Astrocyte of the cerebellum (primary cell): ENCODE data around the gene MAPK8.

Experiments
- DNase-seq: peaks from one replicate; pipeline ENCODE4 v3.0.0-alpha.2; 2011; ENCODE audit warnings: low read depth
- H3K4me3 ChIP-seq: 2 replicates; pipeline ENCODE4 v1.5.1; 2011; ENCODE audit warnings: mild to moderate bottlenecking, low read depth, low read length, moderate library complexity
- in situ Hi-C: cut with HindIII; loops from 2 replicates; pipeline ENCODE4 v1.10.0; 2017; ENCODE audit warnings: low sequenced_read_pairs
- TF ChIP-seq, protein P1 (sequence below): IDR thresholded peaks from 2 replicates; pipeline ENCODE4 v1.5.1; 2012; ENCODE audit warnings: low read length, low read depth, moderate library complexity, mild to moderate bottlenecking; ENCODE audit errors: missing control alignments

The MAPK8 gene

DNA sequence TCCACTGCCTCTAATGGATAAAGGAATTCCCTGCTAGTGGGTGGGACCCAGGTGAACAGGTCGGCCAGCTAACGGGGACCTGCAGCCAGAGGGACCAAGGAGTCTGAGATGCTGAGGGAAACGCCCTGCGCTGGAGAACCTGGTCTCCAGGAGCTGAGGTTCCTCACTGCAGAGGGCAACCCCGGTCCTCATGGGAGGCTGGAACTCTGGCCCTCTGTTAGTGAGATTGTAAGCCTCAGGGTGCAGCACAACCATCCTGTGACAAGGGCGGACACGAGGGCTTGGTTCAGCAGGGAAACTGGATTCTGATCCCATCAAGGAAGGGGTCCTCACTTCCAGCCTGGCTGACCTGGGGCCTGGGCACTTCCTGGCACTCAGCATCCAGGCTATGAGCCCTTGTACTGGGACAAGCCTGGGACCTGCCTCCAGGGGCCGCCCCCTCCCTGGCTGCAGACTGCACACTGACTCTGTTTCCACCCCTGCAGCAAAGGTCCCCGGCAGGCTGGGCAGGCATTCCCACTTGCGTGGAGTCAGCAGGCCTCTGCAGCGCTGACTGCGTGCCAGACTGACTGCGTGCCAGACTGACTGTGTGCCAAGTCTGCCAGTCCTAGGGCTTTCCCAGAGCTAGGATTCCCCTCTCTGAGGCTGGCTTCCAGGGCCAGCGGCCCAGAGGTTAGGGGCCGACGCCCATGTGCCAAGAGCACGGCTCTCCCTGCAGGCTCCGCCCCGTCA lies 143.2 kb downstream of the MAPK8 start:
- TF ChIP-seq, protein P1, sequence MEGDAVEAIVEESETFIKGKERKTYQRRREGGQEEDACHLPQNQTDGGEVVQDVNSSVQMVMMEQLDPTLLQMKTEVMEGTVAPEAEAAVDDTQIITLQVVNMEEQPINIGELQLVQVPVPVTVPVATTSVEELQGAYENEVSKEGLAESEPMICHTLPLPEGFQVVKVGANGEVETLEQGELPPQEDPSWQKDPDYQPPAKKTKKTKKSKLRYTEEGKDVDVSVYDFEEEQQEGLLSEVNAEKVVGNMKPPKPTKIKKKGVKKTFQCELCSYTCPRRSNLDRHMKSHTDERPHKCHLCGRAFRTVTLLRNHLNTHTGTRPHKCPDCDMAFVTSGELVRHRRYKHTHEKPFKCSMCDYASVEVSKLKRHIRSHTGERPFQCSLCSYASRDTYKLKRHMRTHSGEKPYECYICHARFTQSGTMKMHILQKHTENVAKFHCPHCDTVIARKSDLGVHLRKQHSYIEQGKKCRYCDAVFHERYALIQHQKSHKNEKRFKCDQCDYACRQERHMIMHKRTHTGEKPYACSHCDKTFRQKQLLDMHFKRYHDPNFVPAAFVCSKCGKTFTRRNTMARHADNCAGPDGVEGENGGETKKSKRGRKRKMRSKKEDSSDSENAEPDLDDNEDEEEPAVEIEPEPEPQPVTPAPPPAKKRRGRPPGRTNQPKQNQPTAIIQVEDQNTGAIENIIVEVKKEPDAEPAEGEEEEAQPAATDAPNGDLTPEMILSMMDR, result no peak
- H3K4me3 ChIP-seq, result no peak overlapping the region
- no peak for DNase-seq
- in situ Hi-C loops, result loop anchor here (10.0 kb wide), 1 partner anchor 85 kb away; no protein-coding TSS in a partner anchor

DNA sequence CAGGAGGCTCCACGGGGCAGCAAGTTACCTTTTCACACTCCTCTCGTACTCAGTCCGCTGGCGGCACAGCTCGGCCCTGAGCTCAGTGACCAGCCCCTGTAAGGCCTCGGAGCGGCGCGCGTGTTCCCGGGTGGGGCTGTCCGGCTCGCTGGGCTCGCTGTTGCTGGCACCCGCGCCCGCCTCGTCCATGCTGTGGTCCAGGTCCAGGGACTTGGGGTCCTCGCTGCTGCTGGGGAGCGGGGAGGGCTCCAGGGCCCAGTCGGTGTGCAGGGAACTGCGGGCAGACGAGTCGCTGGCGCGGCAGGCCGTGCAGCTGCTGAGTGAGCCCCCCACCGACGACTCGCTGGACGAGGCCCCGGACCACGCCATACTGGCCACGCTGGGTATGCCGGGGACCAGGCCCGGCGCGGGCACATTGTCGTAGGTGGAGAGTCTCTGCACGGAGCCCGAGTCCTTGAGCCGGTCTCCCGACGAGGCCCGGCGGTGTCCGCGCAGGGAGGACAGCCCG lies 143.8 kb downstream of the MAPK8 start:
- in situ Hi-C loops, result no loop called here
- TF ChIP-seq, protein P1, result no peak
- no peak overlapping the region for H3K4me3 ChIP-seq
- DNase-seq, result no peak

DNA sequence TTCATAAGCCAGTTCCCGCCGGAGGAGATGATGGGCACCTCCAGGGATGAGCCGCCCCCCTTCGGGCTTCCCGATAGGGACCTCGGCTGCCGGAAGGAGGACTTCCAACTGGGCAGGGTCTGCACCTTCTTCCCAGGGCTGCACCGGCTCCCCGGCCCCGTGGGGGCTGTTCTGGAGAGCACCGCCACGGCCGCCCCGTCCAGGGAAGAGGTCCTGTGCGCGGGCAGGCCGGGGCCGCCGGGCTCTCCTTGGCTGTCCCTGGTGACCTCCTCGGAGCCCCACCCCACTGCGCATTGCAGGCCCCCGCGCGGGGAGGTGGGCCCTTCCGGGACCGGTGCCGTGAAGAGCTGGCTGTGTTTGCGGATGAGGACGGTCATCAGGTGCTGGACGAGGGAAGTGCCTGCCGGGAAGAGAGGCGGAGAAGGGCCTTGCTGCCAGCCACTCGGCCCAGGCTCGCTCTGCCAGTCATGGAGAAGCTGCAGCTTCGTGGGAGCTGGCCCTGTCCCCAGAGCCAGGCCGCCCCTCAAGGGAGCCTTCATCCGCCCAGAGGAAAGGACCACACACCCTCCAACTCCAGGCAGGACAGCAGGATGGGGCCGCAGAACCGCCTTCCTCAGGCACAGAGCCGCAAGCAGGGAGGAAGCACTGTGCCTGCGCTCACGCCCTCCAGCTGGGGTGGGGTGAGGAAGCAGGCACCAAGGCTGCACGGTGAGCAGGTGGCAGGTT lies 144.4 kb downstream of the MAPK8 start:
- H3K4me3 ChIP-seq, result no peak overlapping the region
- in situ Hi-C loops, result no loop called here
- DNase-seq, result no peak
- TF ChIP-seq, protein P1, result no peak

DNA sequence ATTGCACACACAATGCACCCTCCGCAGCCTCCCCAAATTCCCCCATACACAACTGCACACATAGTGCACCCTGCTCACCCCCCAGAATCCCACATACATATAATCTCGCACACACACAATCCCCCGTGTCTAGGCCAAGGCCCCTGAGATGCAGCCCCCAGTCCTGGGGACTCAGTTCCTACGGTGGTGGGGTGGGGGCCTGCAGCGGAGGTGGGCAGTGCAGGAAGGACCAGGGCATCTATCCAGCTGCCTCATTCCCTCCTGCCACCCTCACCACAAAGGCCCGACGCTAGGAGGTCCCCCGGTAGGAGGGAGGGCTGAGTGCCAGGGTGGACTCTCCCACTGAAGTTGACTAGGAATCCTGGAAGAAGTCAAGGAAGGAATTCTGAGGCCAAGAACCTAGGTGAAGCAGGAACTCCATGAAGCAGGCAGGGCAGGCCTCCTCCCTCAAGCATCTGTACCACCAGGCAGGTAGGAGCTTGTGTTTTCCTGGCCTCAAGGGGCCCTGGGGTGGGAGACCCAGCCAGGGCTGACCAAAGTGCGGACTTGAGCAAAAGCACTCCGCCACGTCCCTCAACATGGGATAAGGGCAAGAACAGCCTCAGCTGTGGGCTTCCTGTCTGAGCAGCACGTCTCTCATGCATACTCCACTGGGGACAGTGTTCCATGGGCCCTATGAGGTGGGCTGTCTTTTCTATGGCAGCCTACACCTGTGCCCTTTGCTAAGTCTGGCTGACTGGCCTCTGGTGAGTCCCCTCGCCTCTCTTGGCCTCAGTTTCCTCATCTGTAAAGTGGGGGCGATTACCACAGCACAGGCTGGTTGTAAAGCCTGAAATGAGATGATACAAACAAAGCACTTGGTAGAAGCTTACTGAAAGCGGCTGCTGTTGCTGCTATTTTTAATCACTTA lies 145.7 kb downstream of the MAPK8 start:
- in situ Hi-C loops, result no loop called here
- TF ChIP-seq, protein P1, result no peak
- no peak overlapping the region for H3K4me3 ChIP-seq
- no peak for DNase-seq

DNA sequence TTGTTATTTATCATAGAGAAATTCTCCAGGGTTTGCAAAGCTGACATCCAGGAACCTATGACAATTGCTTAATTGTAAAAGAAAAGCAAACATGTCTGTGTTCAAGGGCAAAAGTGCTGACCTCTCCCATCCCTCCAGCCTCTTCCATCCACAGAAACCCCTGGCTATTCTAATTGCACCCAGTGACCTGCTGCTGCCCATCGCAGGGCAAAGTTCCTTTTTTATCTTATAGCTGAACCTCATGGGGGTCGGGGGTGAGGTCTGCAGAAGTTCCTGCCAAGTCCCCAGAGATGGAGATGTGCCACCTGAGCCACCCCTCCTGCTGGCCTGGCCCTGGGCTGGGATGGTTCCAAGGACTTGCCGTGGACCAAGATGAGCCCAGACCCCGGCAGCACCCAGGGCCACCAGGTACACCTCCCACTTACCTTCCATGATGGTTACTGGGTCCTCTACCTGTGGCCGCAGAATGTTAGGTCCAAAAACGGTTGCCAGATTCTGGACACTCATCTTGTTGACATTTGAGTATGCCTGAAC lies 146.5 kb downstream of the MAPK8 start:
- in situ Hi-C loops, result no loop called here
- H3K4me3 ChIP-seq, result no peak overlapping the region
- DNase-seq, result no peak
- TF ChIP-seq, protein P1, result no peak
